ENCODE data around the gene AURKAIP1. TPM values are rescaled to one million over a fixed set of nuclear protein-coding genes. Genes with fewer than 3 reads are reported as not detected.
A peak's percentile ranks its signal among the peaks of the same experiment; 100 is the strongest.
"Not testable (repeated sequence)": the region's sequence is repeated elsewhere in the genome, so short reads cannot be mapped to it uniquely, and the experiment has no call there.

AURKAIP1 gene
- total RNA-seq, 1 donor from 2014 or later, result 268 TPM

GRCh38 chr1:1370094-1370493 lies 4.9 kb downstream of the AURKAIP1 start:
- DNase-seq, result peak; percentile 9
- intact Hi-C loops (cut with micrococcal nuclease); ATAC-seq: not testable (repeated sequence)

GRCh38 chr1:1367315-1367714 lies 7.7 kb downstream of the AURKAIP1 start:
- intact Hi-C loops (cut with micrococcal nuclease), result no loop called here
- ATAC-seq, result no peak
- no peak for DNase-seq

- intact Hi-C loops (cut with micrococcal nuclease), result no loop called here
- no peak for ATAC-seq
Observed at GRCh38 chr1:1366699-1367066, 8.3 kb downstream of the AURKAIP1 start.

GRCh38 chr1:1365875-1366698 lies 8.9 kb downstream of the AURKAIP1 start:
- no peak for ATAC-seq
- no peak for DNase-seq
- intact Hi-C loops (cut with micrococcal nuclease), result no loop called here

More at GRCh38 chr1:1366699-1367066, 8.3 kb downstream of the AURKAIP1 start:
- DNase-seq, result no peak

GRCh38 chr1:1364266-1364665 lies 10.7 kb downstream of the AURKAIP1 start:
- intact Hi-C loops (cut with micrococcal nuclease), result no loop called here
- DNase-seq, result peak; percentile 20
- no peak for ATAC-seq

GRCh38 chr1:1361982-1362423 lies 13.0 kb downstream of the AURKAIP1 start:
- peak; percentile 23 for ATAC-seq
- intact Hi-C loops (cut with micrococcal nuclease), result no loop called here
- DNase-seq, result peak; percentile 76

GRCh38 chr1:1361233-1361981 lies 13.6 kb downstream of the AURKAIP1 start:
- DNase-seq, result peak; percentile 35
- intact Hi-C loops (cut with micrococcal nuclease), result no loop called here

GRCh38 chr1:1360506-1361169 lies 14.4 kb downstream of the AURKAIP1 start:
- DNase-seq, result peak; percentile 76
- ATAC-seq, result peak; percentile 68
- intact Hi-C loops (cut with micrococcal nuclease), result no loop called here

More at GRCh38 chr1:1361233-1361981, 13.6 kb downstream of the AURKAIP1 start:
- ATAC-seq, result no peak

- peak; percentile 69 for DNase-seq
- ATAC-seq, result peak; percentile 51
- intact Hi-C loops (cut with micrococcal nuclease), result no loop called here
Observed at GRCh38 chr1:1359664-1360468, 15.1 kb downstream of the AURKAIP1 start.

GRCh38 chr1:1359308-1359663 lies 15.7 kb downstream of the AURKAIP1 start:
- intact Hi-C loops (cut with micrococcal nuclease), result no loop called here
- peak; percentile 46 for DNase-seq
- ATAC-seq, result peak; percentile 13

- peak; percentile 74 for ATAC-seq
- intact Hi-C loops (cut with micrococcal nuclease), result no loop called here
- peak; percentile 87 for DNase-seq
Observed at GRCh38 chr1:1358433-1359271, 16.4 kb downstream of the AURKAIP1 start, which contains the start of gene MXRA8. MXRA8 (minus strand) TSS chr1:1358555; CDS start chr1:1358504, 51 bp downstream.

GRCh38 chr1:1357871-1358432 lies 17.1 kb downstream of the AURKAIP1 start:
- DNase-seq, result peak; percentile 37
- intact Hi-C loops (cut with micrococcal nuclease), result no loop called here
- ATAC-seq, result no peak

GRCh38 chr1:1356796-1357401 lies 18.1 kb downstream of the AURKAIP1 start:
- intact Hi-C loops (cut with micrococcal nuclease), result no loop called here
- DNase-seq (peak; percentile 43), ATAC-seq (no peak)

GRCh38 chr1:1356166-1356795 lies 18.7 kb downstream of the AURKAIP1 start:
- ATAC-seq (no peak), DNase-seq (peak; percentile 25)
- intact Hi-C loops (cut with micrococcal nuclease), result no loop called here

- ATAC-seq, result no peak
- intact Hi-C loops (cut with micrococcal nuclease), result no loop called here
- peak; percentile 74 for DNase-seq
Observed at GRCh38 chr1:1355416-1355815, 19.6 kb downstream of the AURKAIP1 start.

GRCh38 chr1:1354271-1355247 lies 20.4 kb downstream of the AURKAIP1 start:
- DNase-seq, result peak; percentile 38
- no peak for ATAC-seq
- intact Hi-C loops (cut with micrococcal nuclease), result no loop called here

All from left ventricle myocardium superior (tissue), 1 donor.